Activated naive CD8-positive, alpha-beta T cell treated with anti-CD3 and anti-CD28 coated beads, Interleukin-2, amount 10 ng/mL, durations not matched to agents 7 days and 5 days (primary cell): ENCODE data around the gene SEC16A. TPM values are rescaled to one million over a fixed set of nuclear protein-coding genes. Genes with fewer than 3 reads are reported as not detected.
"Not testable (repeated sequence)": the region's sequence is repeated elsewhere in the genome, so short reads cannot be mapped to it uniquely, and the experiment has no call there.

Experiments
- ATAC-seq: fragments of 150-1000 bp; cut with Tn5 transposase; one replicate; pipeline ENCODE4 v1.10.0; 2021; ENCODE audit warnings: low read depth, moderate library complexity
- POLR2A ChIA-PET: fragments of 350-600 bp; sonication (Branson Sonifier 250); formaldehyde crosslinking; loops from one replicate; lab custom pipeline; 2021; ENCODE audit warnings: antibody characterized with exemption; lab: Charles Lee
- DNase-seq: peaks from one replicate; pipeline ENCODE4 v3.0.0; 2021
- H3K27ac Mint-ChIP-seq: one replicate; pipeline ENCODE4 v1.8.0; 2022; ENCODE audit warnings: mild to moderate bottlenecking, mixed read lengths
- H3K27me3 Mint-ChIP-seq: one replicate; pipeline ENCODE4 v1.8.0; 2022; ENCODE audit warnings: mild to moderate bottlenecking, moderate library complexity, mixed read lengths
- H3K36me3 Mint-ChIP-seq: one replicate; pipeline ENCODE4 v1.8.0; 2021; ENCODE audit warnings: mild to moderate bottlenecking, mixed read lengths
- H3K4me1 Mint-ChIP-seq: one replicate; pipeline ENCODE4 v1.8.0; 2021; ENCODE audit warnings: mixed read lengths
- H3K4me3 Mint-ChIP-seq: one replicate; pipeline ENCODE4 v1.8.0; 2022; ENCODE audit warnings: mild to moderate bottlenecking, moderate library complexity, mixed read lengths
- H3K9me3 Mint-ChIP-seq: one replicate; pipeline ENCODE4 v1.8.0; 2021; ENCODE audit warnings: mixed read lengths
- total RNA-seq, 2 experiments: library from RNA; stranded (reverse); gene quantifications; one replicate each; pipeline ENCODE4 v1.2.3, GENCODE V29; 2021

SEC16A gene
- total RNA-seq, 2 experiments from 2014 or later = 88.0 to 90.2 TPM

DNA sequence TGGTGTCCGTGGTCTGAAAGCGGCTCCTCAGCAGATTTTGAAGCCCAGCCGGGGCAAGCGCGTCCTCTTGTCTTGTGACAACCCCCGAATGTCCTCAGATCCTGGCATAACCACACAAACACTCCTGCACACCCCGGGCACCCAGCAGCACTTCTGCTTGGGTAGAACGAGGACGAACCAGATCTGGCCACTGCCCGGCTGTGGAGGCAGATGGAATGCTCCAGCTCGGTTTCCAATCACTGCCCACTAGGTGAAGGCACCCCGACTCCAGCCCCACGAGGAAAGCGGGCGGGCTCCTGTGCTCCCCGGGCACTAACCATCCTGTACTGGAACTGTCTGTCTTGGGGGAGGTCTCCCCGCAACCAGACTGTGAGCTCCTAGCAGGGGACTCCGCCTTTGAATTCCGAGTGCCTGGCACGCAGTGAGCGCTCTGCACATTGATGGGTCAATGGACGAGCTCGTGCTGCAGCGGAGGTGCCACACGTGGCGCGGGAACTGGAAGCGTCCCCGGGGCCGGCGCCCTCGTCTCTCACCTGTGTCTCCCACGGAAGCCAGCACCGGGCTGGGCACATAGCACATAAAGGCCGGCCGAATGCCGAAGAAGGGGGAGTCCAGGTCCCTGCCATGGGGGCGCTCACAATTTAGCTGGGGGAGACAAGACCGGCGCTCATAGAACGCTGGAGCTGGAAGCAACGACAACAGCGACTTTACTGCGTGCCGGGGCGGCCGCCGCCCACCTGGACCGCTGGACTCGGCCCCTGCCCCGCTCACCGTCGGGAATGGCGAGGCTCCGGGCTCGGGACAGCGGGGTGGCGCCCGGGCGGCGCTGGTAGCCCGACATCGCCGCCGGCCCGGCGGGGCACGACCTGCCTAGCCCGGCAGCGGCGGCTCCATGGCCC, 73.0 kb downstream of the SEC16A start:
- Mint-ChIP-seq H3K9me3 (no peaks in the 10 kb centered on the region), H3K4me1 (peaks cover 34% of the 10 kb centered on the region), H3K27ac (peak overlapping the region; percentile 90), H3K4me3 (peak overlapping the region; percentile 86), H3K36me3 (peaks cover 24% of the 10 kb centered on the region), H3K27me3 (no peaks in the 10 kb centered on the region)
- DNase-seq (peak; percentile 57), ATAC-seq (peak; percentile 12)
- POLR2A ChIA-PET = interaction anchor here (0.6 to 1.8 kb wide), 7 partner anchors 9 to 75 kb away, joined by 3 to 7 read pairs (median 3); partner anchors contain the start of gene DNLZ

DNA sequence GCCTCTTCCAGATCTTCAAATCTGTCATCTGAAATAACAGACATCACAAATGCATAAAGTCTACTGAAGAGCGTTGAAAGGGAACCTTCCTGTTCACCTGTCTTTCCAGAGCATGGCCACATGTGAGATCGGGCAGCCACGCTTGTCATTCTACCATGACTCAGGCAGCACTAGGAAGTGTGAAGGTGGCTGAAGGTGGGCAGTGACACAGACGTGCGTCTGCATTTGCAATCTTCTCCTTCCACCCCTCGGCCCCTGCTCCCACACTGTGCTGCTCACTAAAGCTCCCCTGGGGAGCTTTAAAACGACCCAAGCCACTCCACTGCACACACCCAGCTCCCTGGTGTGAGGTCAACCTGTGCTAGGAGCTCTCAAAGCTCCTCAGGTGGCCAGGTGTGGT, 74.9 kb downstream of the SEC16A start:
- DNase-seq (no peak), ATAC-seq (no peak)
- Mint-ChIP-seq H3K27ac (no peak overlapping the region), H3K27me3 (no peaks in the 10 kb centered on the region), H3K9me3 (no peaks in the 10 kb centered on the region), H3K4me1 (peaks cover 50% of the 10 kb centered on the region), H3K36me3 (peaks cover 24% of the 10 kb centered on the region), H3K4me3 (no peak overlapping the region)
- POLR2A ChIA-PET = interaction anchor here (0.7 kb wide), 1 partner anchor 42 kb away, joined by 7 read pairs; no protein-coding TSS in a partner anchor

DNA sequence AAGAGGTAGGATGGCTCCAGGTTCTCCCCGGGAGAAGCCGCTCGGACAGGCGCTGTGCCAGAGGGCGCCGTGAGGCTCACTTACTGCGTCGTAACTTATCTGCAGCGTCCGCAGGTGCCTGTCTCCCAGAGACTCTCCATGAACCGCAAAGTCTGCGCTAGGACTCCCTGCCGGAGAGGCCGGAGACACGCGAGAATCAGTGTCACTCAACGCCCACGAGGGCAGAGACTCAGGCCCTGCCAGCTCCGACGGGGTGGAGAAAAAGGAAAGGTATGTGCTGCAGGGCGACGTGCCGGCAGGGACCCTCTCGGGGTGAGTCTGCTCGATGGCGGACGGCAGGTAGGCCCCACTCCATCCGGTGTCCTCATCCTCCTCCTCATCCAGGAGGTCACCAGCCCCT, 75.8 kb downstream of the SEC16A start:
- H3K27ac Mint-ChIP-seq, POLR2A ChIA-PET, DNase-seq, H3K4me3 Mint-ChIP-seq, H3K9me3 Mint-ChIP-seq, ATAC-seq, H3K27me3 Mint-ChIP-seq: not testable (repeated sequence)
- H3K36me3 Mint-ChIP-seq = peaks cover 31% of the 10 kb centered on the region
- peaks cover 53% of the 10 kb centered on the region for H3K4me1 Mint-ChIP-seq

DNA sequence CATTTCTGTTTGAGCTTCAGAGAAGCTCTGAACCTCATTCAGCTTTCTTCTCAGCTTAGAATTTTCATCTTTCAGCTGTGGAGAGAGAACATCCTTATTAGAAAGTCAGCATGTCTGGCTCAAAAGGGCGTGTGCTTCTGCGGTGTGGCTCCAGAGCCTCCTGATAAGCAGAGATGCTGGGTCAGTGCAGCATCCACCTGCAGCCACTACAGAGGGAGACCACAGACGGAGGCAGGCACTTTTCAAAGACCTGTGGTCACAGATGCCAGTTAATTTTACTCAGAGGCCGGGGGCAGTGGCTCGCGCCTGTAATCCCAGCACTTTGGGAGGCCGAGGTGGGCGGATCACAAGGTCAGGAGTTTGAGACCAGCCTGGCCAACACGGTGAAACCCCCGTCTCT, 76.9 kb downstream of the SEC16A start:
- H3K27ac Mint-ChIP-seq = not testable (repeated sequence)

DNA sequence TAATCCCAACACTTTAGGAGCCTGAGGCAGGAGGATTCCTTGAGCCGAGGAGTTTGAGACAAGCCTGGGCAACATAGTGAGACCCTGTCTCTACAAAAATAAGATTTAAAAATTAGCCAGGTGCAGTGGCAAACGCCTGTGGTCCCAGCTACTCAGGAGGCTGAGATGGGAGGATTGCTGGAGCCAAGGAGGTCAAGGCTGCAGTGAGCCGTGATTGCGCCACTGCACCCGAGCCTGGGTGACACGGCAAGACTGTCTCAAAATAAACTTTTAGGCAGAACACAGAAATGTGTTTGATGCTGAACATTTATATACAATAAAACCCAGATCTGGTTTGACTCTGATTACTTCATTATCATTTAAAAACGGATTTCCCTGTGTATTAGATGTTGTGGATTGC, 77.4 kb downstream of the SEC16A start:
- Mint-ChIP-seq H3K4me3 (no peak overlapping the region), H3K4me1 (peaks cover 47% of the 10 kb centered on the region), H3K9me3 (no peaks in the 10 kb centered on the region), H3K36me3 (peaks cover 36% of the 10 kb centered on the region), H3K27ac (no peak overlapping the region), H3K27me3 (no peaks in the 10 kb centered on the region)
- DNase-seq (no peak), ATAC-seq (no peak)
- POLR2A ChIA-PET = interaction anchor here (1.2 kb wide), 1 partner anchor 134 kb away, joined by 3 read pairs; no protein-coding TSS in a partner anchor

More for the DNA sequence above, 76.9 kb downstream of the SEC16A start:
- H3K4me1 Mint-ChIP-seq = peaks cover 44% of the 10 kb centered on the region
- peaks cover 36% of the 10 kb centered on the region for H3K36me3 Mint-ChIP-seq
- ATAC-seq, H3K9me3 Mint-ChIP-seq, H3K27me3 Mint-ChIP-seq, H3K4me3 Mint-ChIP-seq, DNase-seq: not testable (repeated sequence)
- POLR2A ChIA-PET = interaction anchor here (1.2 kb wide), 1 partner anchor 134 kb away, joined by 3 read pairs; no protein-coding TSS in a partner anchor

DNA sequence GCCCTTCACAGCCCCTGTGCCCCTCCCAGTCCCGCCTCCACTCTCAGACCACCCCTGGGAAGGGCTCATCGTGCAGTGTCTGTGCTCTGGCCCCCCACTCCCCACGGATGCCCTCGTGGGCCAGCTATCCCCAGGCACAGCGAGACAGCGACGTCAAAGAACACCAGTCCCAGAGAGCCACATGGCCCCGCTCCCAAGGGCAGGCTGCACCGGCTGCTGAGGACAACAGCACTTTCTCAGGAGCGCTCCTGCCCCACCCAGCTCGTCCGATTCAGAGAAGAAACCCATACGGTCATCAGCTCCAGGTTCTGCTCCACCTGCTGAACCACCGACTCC, 78.1 kb downstream of the SEC16A start:
- POLR2A ChIA-PET = interaction anchor here (0.5 to 2.6 kb wide), 5 partner anchors 34 to 246 kb away, joined by 3 to 15 read pairs (median 5); partner anchors contain the start of gene DNLZ
- Mint-ChIP-seq H3K9me3 (no peaks in the 10 kb centered on the region), H3K27ac (peak overlapping the region; percentile 74), H3K36me3 (peaks cover 36% of the 10 kb centered on the region), H3K27me3 (no peaks in the 10 kb centered on the region), H3K4me3 (peak overlapping the region; percentile 69), H3K4me1 (peaks cover 45% of the 10 kb centered on the region)
- DNase-seq (no peak), ATAC-seq (no peak)

DNA sequence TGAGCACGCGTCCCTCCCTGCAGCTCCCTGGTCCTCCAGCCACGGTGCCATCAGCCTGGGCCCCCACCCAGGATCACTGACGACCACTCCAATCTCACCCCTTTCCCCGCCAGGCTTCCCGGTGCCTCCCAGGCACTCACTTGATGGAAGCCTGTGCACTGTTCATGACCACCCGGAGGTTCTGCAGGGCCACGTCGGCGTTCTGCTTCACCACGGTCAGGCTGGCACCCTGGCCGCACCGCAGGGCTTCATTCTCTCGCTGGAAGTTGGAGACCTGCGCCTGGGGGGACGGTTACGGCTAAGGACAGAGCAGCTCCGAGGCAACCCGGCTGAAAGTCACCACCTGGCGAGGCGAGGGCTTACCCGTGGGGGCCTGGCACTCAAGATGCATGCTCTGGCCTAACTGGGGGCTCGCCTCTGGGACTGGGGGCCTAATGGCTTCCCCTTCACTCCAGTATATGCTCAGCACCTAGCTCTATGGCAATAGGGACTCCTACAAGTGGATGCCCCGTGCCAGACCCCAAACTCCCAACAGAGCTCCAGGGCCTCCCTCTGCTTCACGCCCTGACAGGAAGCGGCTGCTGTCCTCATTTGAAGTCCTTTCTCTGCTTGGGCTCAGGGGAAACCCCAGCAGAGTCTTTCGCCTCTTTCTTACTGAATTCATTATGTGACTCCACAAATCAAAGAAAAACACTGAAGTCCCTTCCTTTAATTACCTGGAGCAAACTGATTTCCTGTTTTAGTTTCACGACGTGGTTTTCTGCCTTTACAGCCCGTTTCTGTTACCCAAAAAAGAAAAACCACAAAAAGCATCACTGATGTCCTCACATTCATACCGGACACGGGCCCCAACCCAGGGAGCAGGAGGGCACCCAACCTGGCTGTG, 78.7 kb downstream of the SEC16A start:
- peaks cover 34% of the 10 kb centered on the region for H3K36me3 Mint-ChIP-seq
- ATAC-seq = peak; percentile 16

DNA sequence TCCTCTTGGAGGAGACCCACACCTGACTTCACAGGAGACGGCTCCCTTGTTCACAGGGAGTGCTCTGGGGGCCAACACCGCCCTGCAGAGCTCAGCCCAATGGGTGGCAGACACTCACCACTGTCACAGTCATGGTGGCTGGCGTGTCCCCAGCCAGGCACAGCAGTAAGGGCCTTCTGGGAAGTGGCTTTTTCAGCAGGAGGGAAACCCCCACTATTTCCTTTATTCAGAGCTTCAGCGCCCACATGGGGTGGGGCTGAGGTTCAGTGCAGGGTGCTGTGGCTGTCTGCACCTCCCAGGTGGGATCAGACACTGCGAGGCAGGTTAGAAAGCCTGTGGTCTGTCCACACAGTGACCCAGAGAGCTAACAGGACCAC, 79.3 kb downstream of the SEC16A start:
- Mint-ChIP-seq H3K4me1 (peaks cover 42% of the 10 kb centered on the region), H3K27me3 (no peaks in the 10 kb centered on the region), H3K9me3 (no peaks in the 10 kb centered on the region), H3K36me3 (peaks cover 30% of the 10 kb centered on the region), H3K27ac (peak overlapping the region; percentile 74), H3K4me3 (peak overlapping the region; percentile 69)
- POLR2A ChIA-PET = interaction anchor here (1.0 to 2.6 kb wide), 4 partner anchors 35 to 294 kb away, joined by 3 to 15 read pairs (median 6); partner anchors contain the start of gene DNLZ
- DNase-seq (peak; percentile 79), ATAC-seq (peak; percentile 84)

More for the DNA sequence above, 78.7 kb downstream of the SEC16A start:
- POLR2A ChIA-PET = interaction anchor here (0.5 to 2.6 kb wide), 6 partner anchors 34 to 295 kb away, joined by 3 to 15 read pairs (median 4); partner anchors contain the start of gene DNLZ
- Mint-ChIP-seq H3K4me1 (peaks cover 41% of the 10 kb centered on the region), H3K27me3 (no peaks in the 10 kb centered on the region), H3K4me3 (peak overlapping the region; percentile 69), H3K27ac (peak overlapping the region; percentile 74), H3K9me3 (no peaks in the 10 kb centered on the region)
- peak; percentile 57 for DNase-seq

DNA sequence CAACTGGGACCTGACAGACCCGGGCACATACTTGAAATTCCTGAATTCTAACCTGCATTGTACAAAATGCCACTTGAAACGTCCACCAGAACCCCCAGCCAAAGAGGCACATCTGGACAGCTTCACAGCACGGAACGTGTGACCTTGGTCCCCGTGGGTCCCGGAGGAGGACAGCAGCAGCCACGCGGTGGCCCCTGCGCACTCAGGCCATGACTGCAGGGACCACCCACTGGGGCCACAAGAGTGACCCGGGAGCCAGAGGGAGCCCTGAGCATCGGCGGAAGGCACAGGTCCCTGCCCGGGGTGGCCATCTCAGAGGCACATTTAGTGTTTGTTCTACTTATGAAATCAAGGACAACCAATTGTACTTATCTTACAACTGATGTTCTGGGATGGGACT, 80.8 kb downstream of the SEC16A start:
- Mint-ChIP-seq H3K36me3 (peaks cover 25% of the 10 kb centered on the region), H3K27ac (peak overlapping the region; percentile 48), H3K9me3 (no peaks in the 10 kb centered on the region), H3K27me3 (no peaks in the 10 kb centered on the region), H3K4me1 (peaks cover 47% of the 10 kb centered on the region), H3K4me3 (peak overlapping the region; percentile 39)
- POLR2A ChIA-PET = interaction anchor here (2.6 kb wide), 1 partner anchor 39 kb away, joined by 15 read pairs; the partner anchor contains the start of gene DNLZ
- DNase-seq (no peak), ATAC-seq (no peak)

DNA sequence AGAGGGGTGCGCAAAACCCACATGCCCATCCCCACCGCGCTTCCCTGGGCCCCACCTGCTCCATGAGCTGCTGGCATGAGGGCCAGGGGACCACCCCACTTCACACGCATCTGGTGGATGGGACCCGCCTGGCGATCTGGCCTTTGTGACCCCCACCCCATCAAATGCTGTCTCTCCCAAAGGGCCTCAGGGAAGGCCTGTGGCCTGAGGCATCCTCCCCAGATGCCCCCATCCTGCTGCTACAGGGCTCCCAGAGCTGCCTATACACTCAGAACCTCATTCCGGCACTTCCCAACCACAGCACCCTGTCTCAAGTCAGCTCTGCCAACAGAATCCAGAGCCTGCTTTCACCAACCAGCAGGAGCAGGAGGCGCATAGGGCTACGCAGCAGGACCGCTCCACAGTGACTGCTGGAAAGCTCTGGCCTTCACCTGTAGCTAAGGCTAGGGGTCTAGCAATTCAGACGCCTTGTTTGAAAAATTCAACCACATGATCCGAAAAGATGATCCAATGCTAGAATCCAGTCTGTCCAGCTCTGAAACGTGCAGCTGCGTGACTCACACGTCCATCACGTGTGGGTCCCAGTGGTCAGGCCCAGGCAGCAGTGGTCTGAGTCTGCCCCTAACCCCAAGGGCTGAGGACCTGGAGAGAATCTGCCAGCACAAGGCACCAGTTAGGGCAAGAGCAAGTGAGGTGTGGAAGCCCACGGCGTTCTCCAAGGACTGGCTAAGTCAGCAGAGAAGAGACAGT, 81.5 kb downstream of the SEC16A start:
- Mint-ChIP-seq H3K4me1 (peaks cover 47% of the 10 kb centered on the region), H3K27me3 (no peaks in the 10 kb centered on the region), H3K36me3 (peaks cover 23% of the 10 kb centered on the region), H3K4me3 (no peak overlapping the region), H3K9me3 (no peaks in the 10 kb centered on the region), H3K27ac (peak overlapping the region; percentile 38)
- no peak for DNase-seq
- POLR2A ChIA-PET = interaction anchor here (0.8 to 1.1 kb wide), 2 partner anchors 8 to 37 kb away, joined by 3 to 5 read pairs; partner anchors contain the start of gene DNLZ
- no peak for ATAC-seq

DNA sequence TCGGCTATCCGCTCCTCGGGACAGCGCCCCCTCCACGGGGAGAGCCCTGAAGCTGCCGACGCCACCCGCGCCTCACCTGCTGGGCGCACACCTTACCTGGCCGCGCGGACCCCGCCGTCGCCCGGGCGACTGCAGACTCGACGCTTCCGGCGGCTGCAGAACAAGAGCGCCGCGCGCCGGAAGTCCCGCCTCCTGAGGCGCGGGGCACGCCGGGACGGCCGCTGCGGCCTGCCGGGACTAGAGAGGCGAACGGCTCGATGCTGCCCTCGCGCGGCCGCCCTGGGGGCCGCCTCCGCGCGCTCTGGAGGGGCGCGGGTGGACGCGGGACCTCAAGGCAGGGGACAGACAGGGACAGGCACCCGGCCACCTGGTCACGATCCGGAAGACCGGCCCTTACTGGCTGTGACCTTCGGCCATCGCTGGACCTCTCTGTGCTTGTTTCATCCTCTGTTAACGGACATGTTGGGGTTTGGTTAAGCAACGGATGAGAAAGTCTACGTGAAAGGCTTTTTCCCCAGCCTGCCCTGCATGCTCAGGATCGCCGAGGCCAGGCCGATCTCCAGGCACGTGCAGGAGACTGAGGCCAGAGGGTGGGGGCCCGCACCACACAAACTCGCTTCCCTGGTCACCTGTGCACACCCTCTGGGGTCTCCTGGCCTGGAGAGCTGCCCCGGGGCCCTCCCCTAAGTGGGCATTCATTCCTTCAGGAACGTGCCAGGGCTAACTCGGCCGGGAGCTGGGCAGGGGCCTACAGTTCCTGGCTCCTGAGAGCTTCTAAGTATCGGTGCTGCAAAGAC, 82.6 kb downstream of the SEC16A start, which contains the start of gene SNAPC4:
Gene SNAPC4, minus strand, starts transcription at position 133 of the 797 bp plus-strand sequence. CDS start 1,742 bp downstream, outside the sequence.
- H3K4me1 Mint-ChIP-seq = peaks cover 45% of the 10 kb centered on the region
- peak within 1 kb of the TSS; percentile 84 for H3K4me3 Mint-ChIP-seq
- H3K27ac Mint-ChIP-seq = peak within 1 kb of the TSS; percentile 68
- peak; percentile 59 for ATAC-seq
- H3K36me3 Mint-ChIP-seq = peaks cover 20% of the 10 kb centered on the region
- no peaks in the 10 kb centered on the region for H3K9me3 Mint-ChIP-seq
- no peaks in the 10 kb centered on the region for H3K27me3 Mint-ChIP-seq
- DNase-seq = peak; percentile 95
- POLR2A ChIA-PET = interaction anchor here (0.8 to 1.1 kb wide), 4 partner anchors 9 to 37 kb away, joined by 3 to 5 read pairs (median 3); partner anchors contain the start of gene DNLZ
